ENCODE data around the gene GKN2. TPM values are rescaled to one million over a fixed set of nuclear protein-coding genes. Genes with fewer than 3 reads are reported as not detected.

The GKN2 gene
- total RNA-seq, 4 donors from 2014 or later = not detected

- no peak for TF ChIP-seq CTCF (IDR thresholded peaks at IDR 0.05; ENCODE audit: low read depth)
These were observed 31.0 kb downstream of the GKN2 start for GRCh38 chr2:68921646-68922045.

- TF ChIP-seq CTCF (IDR thresholded peaks at IDR 0.05; ENCODE audit: low read depth) = no peak
These were observed 32.1 kb downstream of the GKN2 start for GRCh38 chr2:68920481-68921170.

- TF ChIP-seq CTCF (IDR thresholded peaks at IDR 0.05; ENCODE audit: low read depth) = no peak
These were observed 34.2 kb downstream of the GKN2 start for GRCh38 chr2:68918497-68918896.

- TF ChIP-seq CTCF (IDR thresholded peaks at IDR 0.05; ENCODE audit: low read depth) = no peak
These were observed 35.5 kb downstream of the GKN2 start for GRCh38 chr2:68917034-68917718.

- TF ChIP-seq CTCF (IDR thresholded peaks at IDR 0.05; ENCODE audit: low read depth) = no peak
These were observed 36.5 kb downstream of the GKN2 start for GRCh38 chr2:68916226-68916625.

- TF ChIP-seq CTCF (IDR thresholded peaks at IDR 0.05; ENCODE audit: low read depth) = no peak
These were observed 37.3 kb downstream of the GKN2 start for GRCh38 chr2:68915393-68915792.

- no peak for TF ChIP-seq CTCF (IDR thresholded peaks at IDR 0.05; ENCODE audit: low read depth)
These were observed 39.3 kb downstream of the GKN2 start for GRCh38 chr2:68913359-68913758.
